ENCODE results near the gene COL26A1.
"Not testable (repeated sequence)": the region's sequence is repeated elsewhere in the genome, so short reads cannot be mapped to it uniquely, and the experiment has no call there.

COL26A1 gene

DNA sequence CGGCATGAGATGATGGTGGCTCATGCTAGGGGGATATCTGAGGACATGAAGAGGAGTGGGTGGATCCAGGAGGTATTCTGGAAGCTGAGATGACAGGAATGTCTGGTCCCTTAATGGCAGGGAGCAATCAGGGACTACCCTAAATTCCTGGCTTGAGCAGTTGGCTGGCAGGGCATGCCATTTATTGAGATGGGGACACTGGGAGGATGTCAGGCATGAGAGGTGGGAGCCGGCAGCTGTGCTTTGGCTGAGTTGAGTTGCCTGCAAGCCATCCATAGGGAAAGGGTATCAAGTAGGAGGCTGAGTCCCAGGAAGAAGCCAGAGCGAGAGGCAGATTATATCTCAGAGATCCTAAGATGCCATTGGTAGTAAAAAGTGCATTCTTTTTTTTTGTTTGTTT lies 69.6 kb downstream of the COL26A1 start:
- H3K4me3 ChIP-seq (ENCODE audit: low read depth in 1 of 2, low read length in 2 of 2): no peak overlapping the region
- H3K4me1 ChIP-seq (ENCODE audit: control insufficient read depth in 1 of 2, insufficient read depth in 2 of 2, low read length in 2 of 2): no peaks in the 10 kb centered on the region
- H3K27ac ChIP-seq (ENCODE audit: low read length): no peak overlapping the region
- no peaks in the 10 kb centered on the region for H3K36me3 ChIP-seq (ENCODE audit: control insufficient read depth in 1 of 2, insufficient read depth in 2 of 2, low read length in 2 of 2)
- H3K9me3 ChIP-seq (ENCODE audit: control insufficient read depth in 1 of 2, low read length in 2 of 2): no peaks in the 10 kb centered on the region
- H3K27me3 ChIP-seq (ENCODE audit: low read depth, low read length): peaks cover 4% of the 10 kb centered on the region

DNA sequence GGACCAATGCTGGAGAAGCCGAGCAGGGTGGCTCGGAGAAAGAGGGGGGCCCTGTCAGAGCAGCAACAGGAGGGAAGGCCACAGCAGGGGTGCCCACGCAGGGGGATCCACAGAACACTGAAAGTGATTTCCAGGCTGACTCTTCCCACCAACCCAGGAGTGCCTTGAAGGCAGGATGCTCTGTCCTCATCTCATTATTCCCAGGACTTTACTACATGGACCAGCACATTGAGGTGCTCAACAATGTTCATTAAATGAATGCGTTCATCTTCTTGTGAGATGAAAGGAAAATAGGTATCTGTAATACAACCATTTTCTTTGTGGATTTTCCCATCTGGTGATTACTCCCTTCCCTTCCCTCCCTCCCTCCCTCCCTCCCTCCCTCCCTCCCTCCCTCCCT lies 71.0 kb downstream of the COL26A1 start:
- Histone ChIP-seq H3K9me3 (ENCODE audit: control insufficient read depth in 1 of 2, low read length in 2 of 2) (no peaks in the 10 kb centered on the region), H3K27ac (ENCODE audit: low read length) (no peak overlapping the region), H3K4me3 (ENCODE audit: low read depth in 1 of 2, low read length in 2 of 2) (no peak overlapping the region), H3K36me3 (ENCODE audit: control insufficient read depth in 1 of 2, insufficient read depth in 2 of 2, low read length in 2 of 2) (no peaks in the 10 kb centered on the region), H3K4me1 (ENCODE audit: control insufficient read depth in 1 of 2, insufficient read depth in 2 of 2, low read length in 2 of 2) (no peaks in the 10 kb centered on the region), H3K27me3 (ENCODE audit: low read depth, low read length) (peaks cover 4% of the 10 kb centered on the region)

DNA sequence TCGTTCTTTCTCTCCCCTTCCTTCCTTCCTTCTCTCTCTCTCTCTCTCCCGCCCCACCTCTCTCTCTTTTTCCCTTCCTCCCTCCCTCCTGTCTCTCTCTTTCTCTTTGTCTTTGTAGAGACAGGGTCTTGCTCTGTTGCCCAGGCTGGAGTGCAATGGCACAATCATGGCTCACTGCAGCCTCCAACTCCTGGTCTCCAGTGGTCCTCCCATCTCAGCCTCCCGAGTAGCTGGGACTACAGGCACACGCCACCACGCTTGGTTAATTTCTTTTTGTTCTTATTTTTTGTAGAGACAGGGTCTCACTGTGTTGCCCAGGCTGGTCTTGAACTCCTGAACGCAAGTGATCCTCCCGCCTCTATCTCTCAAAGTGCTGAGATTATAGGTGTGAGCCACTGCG lies 71.5 kb downstream of the COL26A1 start:
- H3K36me3 ChIP-seq (ENCODE audit: control insufficient read depth in 1 of 2, insufficient read depth in 2 of 2, low read length in 2 of 2); H3K4me1 ChIP-seq (ENCODE audit: control insufficient read depth in 1 of 2, insufficient read depth in 2 of 2, low read length in 2 of 2); H3K27ac ChIP-seq (ENCODE audit: low read length); H3K9me3 ChIP-seq (ENCODE audit: control insufficient read depth in 1 of 2, low read length in 2 of 2); H3K27me3 ChIP-seq (ENCODE audit: low read depth, low read length); H3K4me3 ChIP-seq (ENCODE audit: low read depth in 1 of 2, low read length in 2 of 2): not testable (repeated sequence)

DNA sequence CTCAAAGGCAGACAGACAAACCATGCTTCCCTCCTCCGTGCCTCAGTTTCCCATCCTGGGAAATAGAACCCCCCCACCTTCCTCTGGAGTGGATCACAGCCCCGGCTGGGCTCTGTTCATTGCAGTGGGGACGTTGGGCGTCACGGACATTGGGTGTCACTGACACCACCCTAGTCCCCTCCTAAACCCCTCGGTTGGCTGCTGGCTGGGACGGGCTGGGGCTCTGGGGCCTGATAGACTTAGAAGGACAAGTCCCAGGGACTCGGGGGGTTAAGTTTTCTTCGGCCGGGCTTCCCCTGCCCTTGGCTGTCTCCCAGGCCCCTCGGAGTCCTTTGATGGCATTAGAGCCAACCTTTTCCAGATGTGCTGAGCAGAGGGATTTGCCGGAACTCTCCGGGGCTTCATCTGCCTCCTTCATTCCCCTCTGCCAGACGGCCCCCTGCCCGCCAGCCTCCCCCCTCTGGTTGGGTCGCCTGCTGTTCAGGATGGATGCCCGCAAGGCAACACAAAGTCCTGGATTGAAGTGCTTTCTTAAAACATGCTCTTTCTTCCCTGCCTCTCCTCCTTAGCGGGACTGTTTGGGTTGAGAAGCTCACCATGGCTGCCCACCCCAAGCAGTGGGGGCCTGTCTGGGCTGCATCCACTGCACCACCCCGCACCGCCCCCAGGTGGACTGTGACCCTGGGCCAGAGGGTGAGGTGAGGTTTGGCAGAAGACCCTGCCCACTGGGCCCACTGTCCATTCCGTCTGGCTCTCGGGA lies 73.0 kb downstream of the COL26A1 start:
- no peak overlapping the region for H3K4me3 ChIP-seq (ENCODE audit: low read depth in 1 of 2, low read length in 2 of 2)
- H3K27me3 ChIP-seq (ENCODE audit: low read depth, low read length): peaks cover 4% of the 10 kb centered on the region
- no peaks in the 10 kb centered on the region for H3K9me3 ChIP-seq (ENCODE audit: control insufficient read depth in 1 of 2, low read length in 2 of 2)
- no peaks in the 10 kb centered on the region for H3K4me1 ChIP-seq (ENCODE audit: control insufficient read depth in 1 of 2, insufficient read depth in 2 of 2, low read length in 2 of 2)
- H3K27ac ChIP-seq (ENCODE audit: low read length): no peak overlapping the region
- H3K36me3 ChIP-seq (ENCODE audit: control insufficient read depth in 1 of 2, insufficient read depth in 2 of 2, low read length in 2 of 2): no peaks in the 10 kb centered on the region

DNA sequence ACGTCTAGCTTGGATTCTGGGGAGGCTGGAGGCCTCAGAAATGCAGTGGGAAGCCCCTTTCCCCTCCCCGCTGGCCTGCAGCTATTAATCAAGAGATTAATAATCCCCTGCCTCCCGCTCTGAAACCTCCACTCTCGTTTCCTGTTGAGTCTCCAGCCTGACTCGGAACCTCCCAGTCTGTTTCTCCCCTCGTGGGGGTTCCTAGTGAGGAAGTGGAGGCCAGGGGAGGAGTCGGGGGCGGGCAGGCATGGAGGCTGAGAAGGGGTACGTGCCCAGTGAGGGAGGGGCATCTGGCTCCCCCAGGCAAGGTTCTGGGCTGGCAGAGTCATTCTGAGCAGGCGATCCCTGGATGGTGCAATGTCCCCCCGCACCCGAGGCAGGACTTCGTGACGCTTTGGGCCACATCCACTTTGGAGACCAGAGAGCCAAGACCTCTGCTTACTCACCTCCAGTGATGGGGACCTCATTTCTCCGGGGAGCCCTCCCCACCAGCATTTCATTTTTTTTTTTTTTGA lies 73.6 kb downstream of the COL26A1 start:
- Histone ChIP-seq H3K4me3 (ENCODE audit: low read depth in 1 of 2, low read length in 2 of 2) (no peak overlapping the region), H3K9me3 (ENCODE audit: control insufficient read depth in 1 of 2, low read length in 2 of 2) (no peaks in the 10 kb centered on the region), H3K36me3 (ENCODE audit: control insufficient read depth in 1 of 2, insufficient read depth in 2 of 2, low read length in 2 of 2) (no peaks in the 10 kb centered on the region), H3K27me3 (ENCODE audit: low read depth, low read length) (peaks cover 4% of the 10 kb centered on the region), H3K27ac (ENCODE audit: low read length) (no peak overlapping the region), H3K4me1 (ENCODE audit: control insufficient read depth in 1 of 2, insufficient read depth in 2 of 2, low read length in 2 of 2) (no peaks in the 10 kb centered on the region)

DNA sequence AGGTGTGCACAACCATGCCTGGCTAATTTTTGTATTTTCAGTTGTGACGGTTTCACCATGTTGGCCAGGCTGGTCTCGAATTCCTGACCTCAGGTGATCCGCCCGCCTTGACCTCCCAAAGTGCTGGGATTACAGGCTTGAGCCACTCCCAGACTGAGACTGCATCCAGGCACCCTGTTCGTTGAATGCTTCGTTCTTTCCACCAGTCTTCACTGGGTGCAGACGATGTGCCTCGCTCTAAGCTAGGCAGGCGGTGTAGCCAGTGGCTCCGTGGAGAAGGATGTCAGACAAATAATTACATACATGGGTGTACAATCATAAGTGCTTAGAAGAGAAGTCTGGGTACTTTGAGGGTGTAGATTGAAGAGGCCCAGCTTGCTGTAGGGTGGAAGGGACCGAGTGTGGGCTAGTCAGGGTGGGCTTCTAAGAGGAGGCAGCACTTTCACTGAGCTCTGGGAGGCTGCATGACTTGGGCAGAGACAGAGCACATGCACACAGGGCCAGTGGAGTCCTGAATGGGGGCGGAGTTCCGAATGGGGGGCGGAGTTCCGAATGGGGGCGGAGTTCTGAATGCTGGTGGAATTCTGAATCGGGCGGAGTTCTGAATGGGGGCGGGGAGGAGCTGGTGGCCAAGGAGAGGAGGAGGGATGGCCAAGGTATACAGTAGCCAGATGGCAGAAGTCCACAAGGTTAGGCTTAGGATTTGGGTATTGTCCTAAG lies 74.3 kb downstream of the COL26A1 start:
- Histone ChIP-seq H3K27me3 (ENCODE audit: low read depth, low read length) (peaks cover 4% of the 10 kb centered on the region), H3K36me3 (ENCODE audit: control insufficient read depth in 1 of 2, insufficient read depth in 2 of 2, low read length in 2 of 2) (no peaks in the 10 kb centered on the region), H3K4me1 (ENCODE audit: control insufficient read depth in 1 of 2, insufficient read depth in 2 of 2, low read length in 2 of 2) (no peaks in the 10 kb centered on the region), H3K9me3 (ENCODE audit: control insufficient read depth in 1 of 2, low read length in 2 of 2) (no peaks in the 10 kb centered on the region), H3K27ac (ENCODE audit: low read length) (no peak overlapping the region), H3K4me3 (ENCODE audit: low read depth in 1 of 2, low read length in 2 of 2) (no peak overlapping the region)

DNA sequence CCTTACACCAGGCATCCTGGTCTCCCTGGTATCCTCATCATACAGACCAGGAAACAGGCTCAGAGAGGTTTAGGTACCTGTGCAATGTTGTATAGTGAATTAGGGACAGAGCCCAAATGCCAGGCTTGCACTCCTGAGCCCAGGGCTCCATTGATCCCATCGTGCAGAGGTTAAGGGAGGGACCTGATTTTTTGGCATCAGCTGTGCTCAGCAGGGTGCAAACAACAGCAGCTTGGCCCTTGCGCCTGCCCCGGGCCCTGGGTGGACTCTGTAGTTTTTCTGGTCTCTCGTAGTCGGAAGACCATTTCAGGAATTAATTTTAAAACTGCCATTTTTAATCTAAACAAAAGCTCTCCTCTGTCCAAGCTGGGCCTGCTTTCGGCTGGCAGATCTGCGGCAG lies 79.2 kb downstream of the COL26A1 start:
- Histone ChIP-seq H3K27me3 (ENCODE audit: low read depth, low read length) (no peaks in the 10 kb centered on the region), H3K36me3 (ENCODE audit: control insufficient read depth in 1 of 2, insufficient read depth in 2 of 2, low read length in 2 of 2) (no peaks in the 10 kb centered on the region), H3K27ac (ENCODE audit: low read length) (no peak overlapping the region), H3K4me1 (ENCODE audit: control insufficient read depth in 1 of 2, insufficient read depth in 2 of 2, low read length in 2 of 2) (no peaks in the 10 kb centered on the region), H3K4me3 (ENCODE audit: low read depth in 1 of 2, low read length in 2 of 2) (no peak overlapping the region), H3K9me3 (ENCODE audit: control insufficient read depth in 1 of 2, low read length in 2 of 2) (no peaks in the 10 kb centered on the region)

DNA sequence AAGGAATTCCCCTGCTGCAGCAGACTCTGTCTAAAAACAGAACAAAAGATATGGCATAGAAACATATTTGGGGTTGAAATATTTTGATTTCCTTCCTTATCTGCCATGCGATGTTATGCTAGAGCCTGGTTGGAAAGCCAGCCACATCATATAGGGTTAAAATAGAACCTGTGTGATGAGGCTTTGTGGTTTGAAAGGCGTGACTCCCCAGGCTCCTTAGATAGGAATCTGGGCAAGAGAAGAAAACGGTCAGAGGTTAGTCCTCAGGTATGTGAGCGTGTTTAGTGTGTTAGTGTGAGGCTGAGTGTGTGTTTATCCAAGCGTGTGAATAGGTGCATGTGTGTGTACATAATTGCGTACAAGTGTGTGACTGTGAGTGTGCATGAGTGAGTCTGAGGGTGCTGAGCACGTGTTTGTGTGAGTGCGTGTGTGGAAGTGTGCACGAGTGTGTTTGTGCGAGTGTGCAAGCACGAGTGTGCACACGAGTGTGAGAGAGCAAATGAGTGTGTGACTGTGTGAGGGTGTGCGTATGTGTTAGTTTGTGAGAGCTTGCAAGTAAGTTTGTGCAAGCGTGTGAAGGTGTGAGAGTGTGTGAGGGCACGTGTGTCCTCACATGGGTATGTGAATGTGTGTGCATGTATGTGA lies 79.9 kb downstream of the COL26A1 start:
- Histone ChIP-seq H3K36me3 (ENCODE audit: control insufficient read depth in 1 of 2, insufficient read depth in 2 of 2, low read length in 2 of 2) (no peaks in the 10 kb centered on the region), H3K27ac (ENCODE audit: low read length) (no peak overlapping the region), H3K9me3 (ENCODE audit: control insufficient read depth in 1 of 2, low read length in 2 of 2) (no peaks in the 10 kb centered on the region), H3K27me3 (ENCODE audit: low read depth, low read length) (no peaks in the 10 kb centered on the region), H3K4me3 (ENCODE audit: low read depth in 1 of 2, low read length in 2 of 2) (no peak overlapping the region), H3K4me1 (ENCODE audit: control insufficient read depth in 1 of 2, insufficient read depth in 2 of 2, low read length in 2 of 2) (no peaks in the 10 kb centered on the region)

DNA sequence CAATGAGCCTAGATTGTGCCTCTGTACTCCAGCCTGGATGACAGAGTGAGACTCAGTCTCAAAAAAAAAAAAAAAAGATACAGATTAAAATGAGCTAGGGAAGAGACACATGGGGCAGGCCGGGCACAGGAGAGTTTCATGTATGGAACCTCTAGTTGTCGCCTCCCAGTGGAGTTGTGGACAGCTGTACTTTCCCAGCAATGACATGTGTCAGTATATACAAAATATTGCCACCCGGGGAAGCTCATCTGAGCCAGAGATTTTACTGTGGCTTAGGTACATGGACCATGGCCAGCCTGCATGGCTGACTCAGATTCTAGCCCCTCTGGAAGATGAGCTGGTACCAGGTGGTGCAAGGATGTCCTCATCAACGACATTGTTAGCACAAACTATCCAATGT lies 87.4 kb downstream of the COL26A1 start:
- no peaks in the 10 kb centered on the region for H3K36me3 ChIP-seq (ENCODE audit: control insufficient read depth in 1 of 2, insufficient read depth in 2 of 2, low read length in 2 of 2)

DNA sequence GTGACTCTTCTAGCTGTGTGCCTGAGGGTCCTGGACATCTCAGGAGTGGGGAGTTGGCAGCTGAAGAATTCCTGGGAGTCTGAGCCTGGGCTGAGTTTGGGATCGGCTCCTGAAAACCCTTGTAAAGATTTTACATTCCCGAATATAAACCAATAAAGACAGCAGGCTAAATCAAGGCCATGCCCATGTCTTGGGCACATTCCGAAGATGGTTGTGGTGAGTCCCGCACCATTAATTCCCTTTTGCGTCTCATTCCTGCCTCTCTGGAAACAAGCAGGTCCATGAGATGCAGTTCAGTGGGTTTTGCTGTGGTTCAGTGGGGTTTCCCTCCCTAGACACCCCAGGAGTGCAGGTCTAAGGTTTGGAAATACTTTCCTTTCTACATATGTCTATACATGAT lies 90.9 kb downstream of the COL26A1 start:
- no peaks in the 10 kb centered on the region for H3K27me3 ChIP-seq (ENCODE audit: low read depth, low read length)
- no peak overlapping the region for H3K4me3 ChIP-seq (ENCODE audit: low read depth in 1 of 2, low read length in 2 of 2)
- no peaks in the 10 kb centered on the region for H3K9me3 ChIP-seq (ENCODE audit: control insufficient read depth in 1 of 2, low read length in 2 of 2)

More for the DNA sequence above, 87.4 kb downstream of the COL26A1 start:
- no peaks in the 10 kb centered on the region for H3K4me1 ChIP-seq (ENCODE audit: control insufficient read depth in 1 of 2, insufficient read depth in 2 of 2, low read length in 2 of 2)
- H3K27ac ChIP-seq (ENCODE audit: low read length): no peak overlapping the region
- H3K4me3 ChIP-seq (ENCODE audit: low read depth in 1 of 2, low read length in 2 of 2): no peak overlapping the region
- no peaks in the 10 kb centered on the region for H3K9me3 ChIP-seq (ENCODE audit: control insufficient read depth in 1 of 2, low read length in 2 of 2)
- H3K27me3 ChIP-seq (ENCODE audit: low read depth, low read length): no peaks in the 10 kb centered on the region

DNA sequence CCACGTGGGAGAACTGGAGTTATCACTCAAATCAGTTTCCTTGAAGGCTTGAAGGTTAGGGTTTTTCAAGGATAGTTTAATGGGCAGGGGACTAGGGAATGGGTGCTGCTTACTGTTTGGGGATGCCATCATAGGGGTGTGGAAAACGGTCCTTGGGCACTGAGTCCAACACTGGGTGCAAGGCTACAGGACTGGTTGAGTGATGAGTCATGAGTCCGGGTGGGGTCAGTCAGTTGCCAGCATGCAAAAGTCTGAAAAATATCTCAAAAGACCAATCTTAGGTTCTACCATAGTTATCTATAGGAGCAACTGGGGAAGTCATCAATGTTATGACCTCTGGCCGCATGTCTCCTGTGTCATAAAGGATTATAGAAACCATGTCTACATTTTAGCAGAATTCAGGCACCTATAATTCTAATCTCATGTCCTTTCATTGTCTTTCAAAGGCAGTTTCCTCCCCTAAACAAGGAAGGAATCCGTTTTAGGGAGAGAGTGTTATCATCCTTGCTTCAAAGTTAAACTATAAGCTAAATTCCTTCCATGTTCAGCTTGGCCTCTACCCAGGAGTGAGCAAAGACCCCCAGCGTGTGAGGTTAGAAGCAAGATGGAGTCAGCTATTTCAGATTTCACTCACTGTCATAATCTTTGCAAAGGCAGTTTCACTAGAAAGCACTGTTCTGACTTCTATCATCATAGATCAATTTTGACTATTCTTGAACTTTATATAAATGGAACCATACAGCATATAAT lies 94.5 kb downstream of the COL26A1 start:
- no peaks in the 10 kb centered on the region for H3K9me3 ChIP-seq (ENCODE audit: control insufficient read depth in 1 of 2, low read length in 2 of 2)
- H3K27me3 ChIP-seq (ENCODE audit: low read depth, low read length): no peaks in the 10 kb centered on the region
- H3K27ac ChIP-seq (ENCODE audit: low read length): no peak overlapping the region
- H3K4me1 ChIP-seq (ENCODE audit: control insufficient read depth in 1 of 2, insufficient read depth in 2 of 2, low read length in 2 of 2): no peaks in the 10 kb centered on the region
- no peaks in the 10 kb centered on the region for H3K36me3 ChIP-seq (ENCODE audit: control insufficient read depth in 1 of 2, insufficient read depth in 2 of 2, low read length in 2 of 2)
- H3K4me3 ChIP-seq (ENCODE audit: low read depth in 1 of 2, low read length in 2 of 2): no peak overlapping the region

More for the DNA sequence above, 90.9 kb downstream of the COL26A1 start:
- Histone ChIP-seq H3K36me3 (ENCODE audit: control insufficient read depth in 1 of 2, insufficient read depth in 2 of 2, low read length in 2 of 2) (no peaks in the 10 kb centered on the region), H3K4me1 (ENCODE audit: control insufficient read depth in 1 of 2, insufficient read depth in 2 of 2, low read length in 2 of 2) (no peaks in the 10 kb centered on the region), H3K27ac (ENCODE audit: low read length) (no peak overlapping the region)

All from muscle layer of duodenum (tissue), 2 donors.